ENCODE data around the gene UNK. TPM values are rescaled to one million over a fixed set of nuclear protein-coding genes. Genes with fewer than 3 reads are reported as not detected.
A peak's percentile ranks its signal among the peaks of the same experiment; 100 is the strongest.

The UNK gene
- total RNA-seq, 1 donor from 2014 or later, result 16.0 TPM

DNA sequence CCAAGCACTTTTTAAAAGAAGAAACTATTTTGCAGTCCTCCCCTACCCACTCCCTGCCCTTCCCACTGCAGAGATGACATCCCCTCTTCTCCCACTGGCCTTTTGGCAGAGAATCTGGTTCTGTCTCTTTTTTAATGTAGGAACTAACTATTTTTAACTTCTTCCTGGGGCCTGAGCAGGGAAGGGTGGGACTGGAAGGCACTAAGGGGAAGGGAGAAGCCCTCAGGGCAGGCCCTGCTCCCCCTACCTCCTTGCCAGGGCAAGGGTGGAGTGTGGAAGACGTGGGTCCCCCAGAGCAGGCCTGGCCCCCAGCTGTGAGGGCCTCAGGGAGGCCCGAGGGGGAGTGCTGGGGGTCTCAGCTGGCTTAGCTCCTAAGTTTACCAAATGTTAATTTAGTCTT, 40.1 kb downstream of the UNK start:
- ATAC-seq, result no peak
- intact Hi-C loops (cut with DNase I), result loop anchor here (5.0 kb wide), 1 partner anchor 32 kb away; no protein-coding TSS in a partner anchor
- no peak for DNase-seq (ENCODE audit: missing footprints)

DNA sequence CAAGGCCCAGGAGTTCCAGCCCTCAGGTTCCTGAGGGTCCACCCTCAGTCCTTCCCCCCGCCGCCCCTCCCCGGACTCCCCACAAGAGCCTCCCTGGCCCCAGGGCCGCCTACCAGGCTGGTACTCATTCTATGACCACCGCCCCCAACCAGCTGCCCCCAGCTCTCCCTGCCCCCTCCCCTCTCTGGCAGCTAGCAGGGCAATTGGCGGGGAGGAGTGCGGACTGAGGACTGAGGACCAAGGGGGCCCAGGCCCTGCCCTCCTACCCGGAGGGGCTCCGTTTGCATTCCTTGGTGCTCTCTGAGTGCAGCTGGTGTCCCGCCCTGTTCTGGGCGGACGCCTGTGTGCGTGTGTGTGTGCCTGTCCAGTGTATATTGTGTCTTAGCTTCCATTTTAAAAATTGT, 40.5 kb downstream of the UNK start:
- intact Hi-C loops (cut with DNase I), result loop anchor here (5.0 kb wide), 1 partner anchor 33 kb away; no protein-coding TSS in a partner anchor
- no peak for DNase-seq (ENCODE audit: missing footprints)
- ATAC-seq, result no peak

DNA sequence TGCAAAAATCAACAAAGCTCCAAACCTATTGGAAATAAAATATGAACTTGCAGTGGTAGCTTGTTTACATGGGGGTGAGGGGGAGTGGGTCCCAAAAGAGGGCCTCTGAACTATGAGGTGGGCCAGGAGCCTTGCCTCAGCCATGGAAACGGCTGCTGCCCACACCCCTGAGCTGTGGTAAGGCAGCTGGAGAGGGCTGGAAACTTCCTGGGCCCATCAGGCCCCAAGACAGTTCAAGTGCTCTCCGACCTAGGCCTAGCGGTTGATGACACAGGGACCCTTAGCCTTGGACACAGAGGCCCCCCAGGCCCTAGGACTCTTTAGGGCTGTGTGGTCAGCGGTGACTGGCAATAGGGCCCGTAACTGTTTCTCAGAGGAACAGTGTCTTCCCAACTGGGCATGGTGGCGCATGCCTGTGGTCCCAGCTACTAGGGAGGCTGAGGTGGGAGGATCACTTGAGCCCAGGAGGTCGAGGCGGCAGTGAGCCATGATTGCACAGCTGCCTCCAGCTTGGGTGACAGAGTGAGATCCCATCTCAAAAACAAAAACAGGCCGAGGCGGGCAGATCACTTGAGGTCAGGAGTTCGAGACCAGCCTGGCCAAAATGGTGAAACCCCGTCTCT, 41.3 kb downstream of the UNK start:
- DNase-seq (ENCODE audit: missing footprints), result no peak
- no peak for ATAC-seq
- intact Hi-C loops (cut with DNase I), result loop anchor here (5.0 kb wide), 1 partner anchor 34 kb away; no protein-coding TSS in a partner anchor

DNA sequence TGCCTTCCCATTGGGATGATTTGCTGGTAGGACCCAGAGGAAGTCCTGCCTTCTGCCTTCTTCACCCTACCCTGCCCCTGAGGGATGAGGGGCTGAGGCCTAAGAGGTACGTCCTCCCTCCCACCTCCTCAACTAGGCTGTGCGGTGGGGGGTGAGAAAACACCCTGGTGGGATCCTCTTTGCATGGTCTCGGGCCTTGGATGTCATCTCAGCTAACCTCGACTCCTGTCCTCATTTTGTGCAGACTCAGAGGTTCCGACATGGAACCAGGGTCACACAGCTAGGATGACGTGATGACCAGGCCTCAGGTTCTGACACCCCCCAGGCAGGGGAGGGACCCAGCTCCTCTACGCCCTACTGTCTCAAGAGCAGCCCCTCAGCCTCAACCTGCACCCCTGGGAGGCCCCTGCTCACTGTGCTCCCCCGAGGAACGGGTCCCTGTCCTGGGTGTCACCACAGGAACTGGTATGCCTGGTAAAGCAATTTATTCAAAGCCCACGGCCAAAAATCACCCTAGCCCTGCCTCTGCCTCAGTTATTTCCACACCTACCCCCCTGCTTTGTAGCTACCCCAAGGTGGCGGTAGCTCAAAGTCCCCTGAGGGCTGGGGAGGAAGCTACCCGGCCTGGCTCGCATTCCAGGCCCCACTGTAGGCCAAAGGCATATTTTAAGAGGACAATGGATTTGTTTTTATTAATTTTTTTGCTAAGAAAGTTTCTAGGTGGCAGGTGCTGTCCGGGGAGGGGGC, 42.1 kb downstream of the UNK start:
- intact Hi-C loops (cut with DNase I), result loop anchor here (5.0 kb wide), 1 partner anchor 34 kb away; no protein-coding TSS in a partner anchor
- ATAC-seq, result no peak
- no peak for DNase-seq (ENCODE audit: missing footprints)

DNA sequence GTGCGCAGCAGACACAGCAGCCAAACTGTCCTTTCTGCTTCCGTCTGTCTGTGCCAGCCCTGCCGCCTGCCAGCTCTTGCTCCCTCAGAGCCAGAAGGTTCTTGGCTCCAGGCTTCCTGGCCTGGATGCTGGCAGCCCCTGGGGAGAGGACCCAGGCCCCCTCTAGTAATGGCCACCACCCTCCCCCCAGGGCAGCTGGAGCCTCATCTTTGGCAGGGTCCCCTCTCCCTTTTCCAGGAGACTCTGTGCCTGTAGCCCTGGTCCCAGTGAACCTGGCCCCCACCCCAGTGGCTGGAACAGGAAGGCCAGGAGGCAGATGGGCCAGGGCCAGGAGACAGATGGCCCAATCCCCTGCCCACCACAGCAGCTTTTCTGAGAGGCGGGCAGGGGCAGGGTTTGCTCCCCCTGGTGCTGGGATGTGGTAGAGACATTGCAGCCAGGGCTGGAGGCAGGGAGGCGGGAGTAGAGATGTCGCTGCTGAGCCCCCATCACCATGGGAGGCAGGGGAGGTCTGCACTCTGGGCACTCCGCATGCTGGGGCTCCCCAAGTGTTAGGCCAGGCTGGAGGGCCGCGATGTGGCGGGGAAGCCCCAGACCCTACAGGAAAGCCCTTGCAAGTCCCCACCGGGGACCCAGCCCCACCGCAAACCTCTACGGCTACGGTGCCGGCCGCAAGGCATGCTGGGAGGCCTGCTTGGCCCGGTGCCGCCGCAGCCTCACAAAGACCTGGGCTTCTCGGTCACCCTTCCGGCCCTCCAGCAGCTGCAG, 42.9 kb downstream of the UNK start:
- intact Hi-C loops (cut with DNase I), result loop anchor here (5.0 kb wide), 1 partner anchor 35 kb away; no protein-coding TSS in a partner anchor
- ATAC-seq (peak; percentile 74), DNase-seq (ENCODE audit: missing footprints) (peak; percentile 82)

DNA sequence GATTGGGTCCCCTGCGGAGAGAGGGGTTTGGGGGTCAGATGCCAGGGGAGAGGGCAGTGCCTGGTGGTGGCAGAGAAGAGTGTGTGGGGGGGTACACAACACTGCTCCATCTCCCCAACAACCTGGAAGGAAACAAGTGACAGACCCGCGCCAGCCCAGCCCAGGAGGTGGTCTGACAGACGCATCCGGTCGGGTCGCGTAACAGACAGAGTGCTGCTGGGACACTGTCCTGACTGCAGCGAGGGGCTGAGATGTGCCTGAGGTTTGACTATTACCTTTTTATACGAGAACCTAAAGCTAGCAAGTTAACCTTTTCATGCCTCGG, 43.4 kb downstream of the UNK start:
- intact Hi-C loops (cut with DNase I), result loop anchor here (5.0 kb wide), 1 partner anchor 36 kb away; no protein-coding TSS in a partner anchor
- no peak for ATAC-seq
- no peak for DNase-seq (ENCODE audit: missing footprints)

DNA sequence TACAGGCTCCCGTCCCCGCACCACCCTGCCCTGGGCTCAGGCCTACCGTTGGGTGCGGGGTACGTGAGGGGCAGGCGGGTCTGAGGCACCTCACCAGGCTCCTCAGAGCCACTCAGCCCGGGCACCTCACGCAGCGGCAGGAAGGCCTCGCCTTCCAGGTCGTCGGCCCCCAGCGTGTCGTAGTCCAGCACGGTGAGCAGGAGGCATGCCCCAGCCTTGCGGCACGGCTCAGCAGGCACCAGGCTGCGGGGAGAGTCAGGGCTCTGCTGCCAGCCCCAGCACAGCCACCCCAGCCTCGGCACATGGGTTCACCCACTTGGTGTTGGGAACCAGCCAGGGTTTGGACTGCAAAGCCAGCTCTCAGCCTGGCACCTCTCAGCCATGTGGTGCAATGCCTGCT, 44.1 kb downstream of the UNK start:
- intact Hi-C loops (cut with DNase I), result loop anchor here (5.0 kb wide), 1 partner anchor 36 kb away; no protein-coding TSS in a partner anchor
- ATAC-seq (no peak), DNase-seq (ENCODE audit: missing footprints) (no peak)

DNA sequence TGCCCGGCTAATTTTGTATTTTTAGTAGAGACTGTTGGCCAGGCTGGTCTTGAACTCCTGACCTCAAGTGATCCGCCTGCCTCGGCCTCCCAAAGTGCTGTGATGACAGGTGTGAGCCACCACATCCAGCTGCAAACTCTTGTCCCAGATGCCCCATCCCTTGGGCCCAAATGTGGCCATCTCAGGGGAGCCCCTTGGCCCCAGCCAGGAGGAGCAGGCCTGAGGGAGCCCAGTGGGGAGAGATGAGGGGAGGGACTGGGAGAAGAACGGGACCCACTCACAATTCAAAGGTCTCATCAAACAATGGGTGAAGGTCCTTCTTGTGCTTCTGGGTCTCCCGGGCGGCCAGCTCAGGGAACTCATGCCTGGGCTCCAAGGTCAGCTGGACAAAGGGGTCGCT, 45.1 kb downstream of the UNK start:
- no peak for DNase-seq (ENCODE audit: missing footprints)
- intact Hi-C loops (cut with DNase I), result loop anchor here (5.0 kb wide), 1 partner anchor 37 kb away; no protein-coding TSS in a partner anchor
- ATAC-seq, result no peak

DNA sequence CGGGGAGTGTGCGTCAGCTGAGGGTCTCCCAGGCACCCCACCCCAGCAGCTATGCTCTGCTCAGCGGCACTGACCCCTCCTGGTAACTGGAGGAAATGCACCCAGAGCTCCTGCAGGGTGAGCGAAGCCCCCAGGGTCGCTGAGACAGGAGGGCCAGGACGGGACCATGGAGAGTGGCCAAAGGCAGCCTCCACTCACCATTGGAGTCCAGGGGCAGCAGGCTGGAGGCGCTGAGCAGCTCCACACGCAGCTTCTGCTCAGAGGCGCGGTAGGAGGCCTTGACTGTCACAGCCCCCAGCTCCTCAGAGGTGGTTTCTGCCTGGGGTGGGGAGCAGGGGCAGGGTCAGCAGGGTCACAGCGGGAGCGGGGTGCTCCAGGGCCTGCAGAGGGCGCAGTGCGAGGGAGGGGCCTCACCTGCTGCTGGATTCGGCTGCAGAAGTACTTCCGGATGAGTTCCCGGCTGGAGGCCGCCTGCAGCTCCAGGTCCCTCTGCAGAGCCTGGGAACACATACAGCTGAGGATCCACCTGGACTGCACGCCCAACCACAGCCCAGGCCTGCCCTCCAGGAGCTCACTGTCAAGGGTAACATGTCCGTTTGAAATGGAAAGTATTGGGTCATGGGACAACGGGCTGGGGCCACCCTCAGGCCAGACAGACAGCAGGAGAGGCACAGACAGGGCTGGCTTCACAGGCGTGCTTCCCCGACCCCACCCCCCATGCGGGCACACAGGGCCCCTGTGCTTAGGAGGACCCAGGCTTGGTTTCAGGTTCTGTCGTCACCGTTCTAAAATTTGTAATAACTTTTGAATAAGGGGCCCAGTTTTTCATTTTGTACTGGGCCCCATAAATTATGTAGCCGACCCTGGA, 45.8 kb downstream of the UNK start:
- DNase-seq (ENCODE audit: missing footprints), result no peak
- ATAC-seq, result no peak
- intact Hi-C loops (cut with DNase I), result no loop called here

DNA sequence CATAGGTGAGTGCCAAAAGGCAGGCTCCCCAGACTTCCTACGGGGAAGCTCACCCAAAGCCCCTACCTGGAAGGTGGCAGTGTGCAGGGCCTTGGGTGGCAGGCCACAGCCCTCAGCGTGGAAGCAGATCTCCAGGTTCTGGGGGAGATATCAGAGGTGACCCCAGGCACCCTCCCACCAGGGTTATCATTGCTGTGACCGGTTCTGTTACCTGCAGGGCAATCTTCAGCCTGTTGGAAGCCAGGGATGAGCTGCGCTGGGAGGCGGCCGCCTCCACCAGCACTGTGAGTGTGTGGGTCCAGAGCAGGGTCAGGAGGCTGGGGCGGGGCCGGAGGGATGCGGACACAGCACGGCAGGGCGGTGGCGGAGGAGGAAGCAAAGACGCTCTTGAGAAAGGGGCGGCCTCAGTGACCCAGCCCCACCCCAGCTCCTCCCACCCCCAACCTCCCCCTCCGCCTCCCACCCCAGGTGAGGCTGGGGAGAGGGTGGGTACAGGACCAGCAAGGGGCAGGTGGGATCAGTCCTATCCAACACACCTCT, 46.5 kb downstream of the UNK start:
- intact Hi-C loops (cut with DNase I), result no loop called here
- ATAC-seq, result no peak
- DNase-seq (ENCODE audit: missing footprints), result no peak

DNA sequence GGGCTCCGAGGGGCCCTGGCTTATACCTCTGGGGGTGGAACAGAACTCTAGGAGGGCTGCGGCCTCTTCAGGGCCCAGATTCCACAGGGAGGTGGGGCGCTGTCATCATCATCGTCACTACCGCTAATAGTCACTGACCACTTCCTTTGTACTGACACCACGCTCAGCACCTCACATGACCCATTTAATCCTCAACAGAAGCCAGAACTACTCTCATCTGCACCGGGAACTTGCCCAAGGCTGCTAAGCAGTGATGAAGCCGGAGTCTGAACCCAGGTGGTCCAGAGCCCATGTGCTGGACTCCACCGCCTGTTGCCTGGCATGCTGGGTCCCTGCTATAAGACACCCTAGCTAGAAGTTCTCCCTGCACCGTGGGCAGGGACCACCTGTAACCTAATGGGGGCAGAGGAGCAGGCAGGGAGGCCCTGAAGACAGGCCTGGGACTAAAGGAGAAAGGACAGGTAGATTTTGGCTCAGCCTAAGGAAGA, 47.6 kb downstream of the UNK start:
- DNase-seq (ENCODE audit: missing footprints) (no peak), ATAC-seq (peak; percentile 5)
- intact Hi-C loops (cut with DNase I), result no loop called here

DNA sequence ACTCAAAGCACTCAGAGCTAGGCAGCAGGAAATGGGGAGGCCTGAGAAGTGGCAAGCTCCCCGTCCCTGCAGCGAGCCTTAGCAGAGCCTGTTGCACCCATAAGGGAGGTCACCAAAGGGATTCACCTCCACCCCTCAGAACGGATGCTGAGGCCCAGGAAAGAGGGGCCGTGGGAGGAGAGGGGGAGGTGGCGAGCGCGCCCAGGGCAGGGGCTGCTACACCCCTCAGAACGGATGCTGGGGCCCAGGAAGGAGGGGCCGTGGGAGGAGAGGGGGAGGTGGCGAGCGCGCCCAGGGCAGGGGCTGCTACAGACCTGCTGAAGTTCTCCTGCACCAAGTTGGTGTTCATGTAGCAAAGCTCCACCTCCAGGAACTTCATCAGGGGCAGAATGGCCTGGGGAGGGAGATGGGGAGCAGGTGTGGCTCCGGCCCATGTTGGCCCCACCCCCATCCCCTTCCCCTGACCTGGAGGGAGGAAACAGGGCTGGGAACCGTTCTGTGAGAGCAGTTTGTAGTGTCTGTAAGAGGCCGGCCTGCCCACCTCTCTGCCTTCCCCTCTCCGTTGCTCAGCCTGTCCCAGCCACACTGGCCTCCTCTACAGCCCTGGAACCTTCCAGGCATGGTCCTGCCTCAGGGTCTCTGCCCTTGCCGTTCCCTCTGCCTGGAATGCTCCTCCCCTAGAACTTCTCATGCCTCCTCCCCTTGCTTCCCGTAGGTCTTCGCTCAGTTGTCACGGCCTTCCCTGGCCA, 48.2 kb downstream of the UNK start:
- ATAC-seq (peak; percentile 11), DNase-seq (ENCODE audit: missing footprints) (no peak)
- intact Hi-C loops (cut with DNase I), result no loop called here

DNA sequence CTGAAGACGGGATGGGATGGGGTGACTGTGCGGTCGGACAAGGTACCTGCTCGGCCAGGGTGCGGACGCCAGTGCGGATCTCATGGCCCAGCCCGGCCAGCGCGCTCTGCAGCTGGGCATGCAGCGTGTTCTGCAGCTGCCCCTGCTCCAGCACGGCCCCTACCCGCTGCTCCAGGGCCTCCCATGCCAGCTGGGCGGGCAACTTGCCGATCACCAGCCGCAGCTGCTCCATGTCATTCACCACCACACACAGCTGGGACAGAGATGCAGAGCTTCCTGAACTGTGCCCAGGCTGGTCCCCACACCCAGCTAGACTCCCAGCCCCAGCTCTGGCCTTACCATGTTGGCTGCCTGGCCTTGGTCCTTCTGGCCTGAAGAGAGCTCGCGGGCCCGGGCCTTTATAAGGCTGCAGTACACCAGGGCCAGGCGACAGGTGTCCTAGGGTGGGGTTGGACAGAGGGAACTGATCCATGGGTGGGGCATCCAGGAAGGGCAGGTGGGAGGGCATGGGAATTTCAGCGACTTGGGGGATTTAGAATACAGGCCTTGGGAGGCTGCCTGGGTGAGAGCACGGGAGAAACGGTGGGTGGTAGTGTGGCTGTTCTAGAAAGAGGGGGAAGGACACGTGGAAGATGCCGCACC, 49.8 kb downstream of the UNK start:
- intact Hi-C loops (cut with DNase I), result no loop called here
- DNase-seq (ENCODE audit: missing footprints), result no peak
- no peak for ATAC-seq

DNA sequence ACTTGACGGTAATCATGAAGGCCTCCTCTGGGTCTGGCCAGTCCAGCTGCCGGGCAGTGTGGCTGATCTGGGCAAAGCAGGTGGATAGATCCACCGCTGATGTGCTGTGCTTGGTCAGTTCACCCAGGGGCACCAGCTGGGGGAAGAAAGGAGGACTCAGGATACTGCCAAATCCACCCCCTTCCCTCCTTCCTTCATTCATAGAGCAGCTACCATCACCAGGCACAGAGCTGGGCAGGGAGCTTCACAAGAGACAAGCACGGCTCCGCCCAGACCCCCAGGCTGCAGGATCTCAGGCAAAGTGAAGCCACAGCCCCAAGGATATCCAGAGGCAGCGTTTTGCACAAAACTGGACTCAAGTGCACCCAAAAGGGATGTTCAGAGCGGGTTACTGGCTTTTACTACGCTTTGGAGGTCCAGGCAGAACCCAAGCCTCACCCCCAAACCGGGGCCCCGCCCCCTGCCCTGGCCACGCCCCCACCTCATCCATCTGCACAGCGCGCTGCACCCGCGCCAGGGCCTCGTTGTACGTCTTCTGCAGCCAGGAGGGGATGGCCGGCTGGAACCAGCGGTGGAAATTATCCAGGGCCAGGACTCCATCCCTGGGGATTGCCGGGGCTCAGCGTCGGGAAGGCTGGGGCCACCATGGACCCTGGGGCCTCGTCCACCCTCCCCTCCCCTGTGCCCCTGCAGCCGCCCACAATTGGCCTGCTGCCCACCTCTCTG, 50.5 kb downstream of the UNK start:
- intact Hi-C loops (cut with DNase I), result no loop called here
- ATAC-seq (no peak), DNase-seq (ENCODE audit: missing footprints) (no peak)

DNA sequence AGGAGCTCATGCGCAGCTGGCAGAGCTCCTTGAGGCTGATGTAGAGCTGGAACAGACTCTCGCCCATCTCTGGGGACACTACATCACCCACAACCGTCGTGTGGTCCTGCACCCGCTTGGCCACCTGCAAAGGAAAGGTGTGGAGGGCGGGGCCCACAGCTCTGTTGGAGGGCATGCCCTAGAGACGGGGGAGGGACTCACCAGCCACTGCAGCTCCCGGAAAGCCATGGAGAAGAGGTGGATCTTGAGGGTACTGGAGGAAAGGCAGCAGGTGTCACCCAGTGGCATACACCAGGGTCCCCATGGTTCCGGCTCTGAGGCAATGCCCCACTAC, 51.0 kb downstream of the UNK start:
- intact Hi-C loops (cut with DNase I), result no loop called here
- ATAC-seq (no peak), DNase-seq (ENCODE audit: missing footprints) (no peak)

DNA sequence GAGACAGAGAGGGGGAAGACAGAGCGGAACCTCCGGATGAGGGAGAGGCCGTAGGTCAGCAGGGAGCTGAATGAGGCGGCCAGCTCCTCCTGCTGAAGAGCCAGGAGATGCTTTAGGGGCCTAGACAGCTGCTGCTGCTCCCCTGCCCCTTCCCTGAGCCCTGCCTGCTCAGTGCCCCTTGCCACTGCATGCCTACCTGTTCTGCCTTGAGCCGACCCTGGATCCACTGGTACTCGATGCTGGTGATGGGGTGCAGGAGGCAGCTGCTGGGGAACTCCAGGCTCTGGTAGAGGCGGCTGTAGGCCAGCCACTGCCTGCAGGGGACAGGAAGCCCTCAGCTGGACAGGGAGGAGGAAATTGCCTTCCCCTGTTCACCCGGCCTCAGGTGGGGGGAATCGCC, 52.0 kb downstream of the UNK start:
- intact Hi-C loops (cut with DNase I), result no loop called here
- ATAC-seq, result no peak

DNA sequence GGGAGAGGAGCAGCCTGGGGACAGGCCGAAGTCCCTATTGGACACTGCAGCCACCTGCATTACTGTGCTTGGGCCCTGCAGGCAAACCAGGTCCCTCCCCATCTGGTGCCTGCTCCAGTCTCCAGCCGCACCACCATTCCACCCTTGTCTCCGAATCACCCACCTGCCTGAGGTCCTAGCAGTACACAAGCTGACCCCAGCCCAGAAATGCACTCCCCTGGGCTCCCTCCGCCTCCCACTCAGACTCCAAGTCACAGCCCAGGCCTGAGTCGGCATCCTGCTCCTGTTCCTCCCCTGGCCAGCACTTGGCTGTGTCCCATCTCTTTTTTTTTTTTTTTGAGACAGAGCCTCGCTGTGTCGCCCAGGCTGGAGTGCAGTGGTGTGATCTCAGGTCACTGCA, 53.3 kb downstream of the UNK start:
- intact Hi-C loops (cut with DNase I), result no loop called here
- DNase-seq (ENCODE audit: missing footprints), result no peak
- no peak for ATAC-seq

More for the DNA sequence above, 52.0 kb downstream of the UNK start:
- DNase-seq (ENCODE audit: missing footprints), result no peak

All from Right ventricle myocardium inferior (tissue), 1 donor.